AG04450 (cell line): ENCODE data around the gene CLK4. TPM values are rescaled to one million over a fixed set of nuclear protein-coding genes. Genes with fewer than 3 reads are reported as not detected.
A peak's percentile ranks its signal among the peaks of the same experiment; 100 is the strongest.

ENCODE experiments used
- CTCF ChIA-PET: fragments of 300-600, 350-600 bp; formaldehyde crosslinking; extraction: SDS; loops from one replicate; lab custom pipeline; 2022; ENCODE audit warnings: antibody characterized with exemption, inconsistent platforms; lab: Charles Lee
- POLR2A ChIA-PET: fragments of 350-600 bp; formaldehyde crosslinking; extraction: SDS; loops from one replicate; lab custom pipeline; 2021; ENCODE audit warnings: antibody characterized with exemption, inconsistent platforms; lab: Yijun Ruan, JAX
- DNase-seq: peaks from one replicate; pipeline ENCODE4 v3.0.0-alpha.2; 2011; ENCODE audit warnings: low read depth, low spot score
- H3K27ac ChIP-seq: one replicate; pipeline ENCODE4 v1.5.1; 2012; ENCODE audit warnings: low read depth, low read length, control low read depth
- H3K27me3 ChIP-seq: one replicate; pipeline ENCODE4 v1.6.0; 2012; ENCODE audit warnings: low read length; ENCODE audit not compliant: control insufficient read depth, insufficient read depth
- H3K4me3 ChIP-seq: 2 replicates; pipeline ENCODE4 v1.5.1; 2011; ENCODE audit warnings: mild to moderate bottlenecking, low read depth, low read length, control low read depth
- H3K9me3 ChIP-seq: 2 replicates; pipeline ENCODE4 v1.5.1; 2012; ENCODE audit warnings: low read length; ENCODE audit not compliant: control insufficient read depth, insufficient read depth
- CTCF ChIP-seq: IDR thresholded peaks from 2 replicates; pipeline ENCODE4 v1.5.1; 2011; ENCODE audit warnings: low read depth, low read length, control low read depth, inconsistent platforms
- polyA plus RNA-seq: library from polyadenylated mRNA; depleted of rRNA; stranded (reverse); fragments of >200 nt; gene quantifications from 2 replicates; pipeline ENCODE4 v1.2.3, GENCODE V29; 2011

CLK4 gene
- polyA plus RNA-seq, 1 experiment: 30.7 TPM

GRCh38 chr5:178649580-178649979 lies 22.7 kb upstream of the CLK4 start:
- no peak for DNase-seq
- Histone ChIP-seq H3K4me3 (no peak overlapping the region), H3K27ac (no peak overlapping the region), H3K9me3 (peaks cover 17% of the 10 kb centered on the region), H3K27me3 (no peaks in the 10 kb centered on the region)
- ChIA-PET POLR2A (no interaction called here), CTCF (no interaction called here)
- no peak for TF ChIP-seq CTCF

- no peaks in the 10 kb centered on the region for H3K27me3 ChIP-seq
- no peak for TF ChIP-seq CTCF
- H3K4me3 ChIP-seq: no peak overlapping the region
- ChIA-PET CTCF (no interaction called here), POLR2A (no interaction called here)
- no peak for DNase-seq
- H3K27ac ChIP-seq: no peak overlapping the region
- peaks cover 17% of the 10 kb centered on the region for H3K9me3 ChIP-seq
These were observed 18.1 kb upstream of the CLK4 start for GRCh38 chr5:178644826-178645545.

GRCh38 chr5:178642351-178642909 lies 15.6 kb upstream of the CLK4 start:
- peaks cover 10% of the 10 kb centered on the region; the same call in 1 of the 2 replicates for H3K9me3 ChIP-seq
- no peak overlapping the region for H3K27ac ChIP-seq
- ChIA-PET POLR2A (no interaction called here), CTCF (interaction anchor here (0.7 kb wide), 1 partner anchor 13 kb away, joined by 3 read pairs; no protein-coding TSS in a partner anchor)
- no peak for TF ChIP-seq CTCF
- peak; percentile 16 for DNase-seq
- H3K4me3 ChIP-seq: no peak overlapping the region
- H3K27me3 ChIP-seq: no peaks in the 10 kb centered on the region

GRCh38 chr5:178641711-178642110 lies 14.9 kb upstream of the CLK4 start:
- no peak overlapping the region for H3K27ac ChIP-seq
- no peak overlapping the region for H3K4me3 ChIP-seq
- no peak for DNase-seq
- TF ChIP-seq CTCF: no peak
- peaks cover 10% of the 10 kb centered on the region; the same call in 1 of the 2 replicates for H3K9me3 ChIP-seq
- ChIA-PET CTCF (no interaction called here), POLR2A (no interaction called here)
- H3K27me3 ChIP-seq: no peaks in the 10 kb centered on the region
